OCI-LY7 (cell line): ENCODE results near the gene NCOA7. TPM values are rescaled to one million over a fixed set of nuclear protein-coding genes. Genes with fewer than 3 reads are reported as not detected.
A peak's percentile ranks its signal among the peaks of the same experiment; 100 is the strongest.

Experiments used
- BruUV-seq: library from RNA; stranded (reverse); fragments of 400-500 nt; replicated peaks from 2 replicates; lab custom pipeline; 2021; lab: Mats Ljungman, UMichigan
- CTCF ChIA-PET: fragments of 300-600 bp; sonication (Branson Sonifier 250); formaldehyde crosslinking; loops from one replicate; lab custom pipeline; 2022; ENCODE audit warnings: antibody characterized with exemption; ENCODE audit not compliant: unreplicated experiment; lab: Charles Lee
- POLR2A ChIA-PET: fragments of 300-600 bp; sonication (Branson Sonifier 250); formaldehyde crosslinking; loops from one replicate; lab custom pipeline; 2022; ENCODE audit warnings: antibody characterized with exemption; lab: Charles Lee
- DNase-seq: peaks from one replicate; pipeline ENCODE4 v3.0.0-alpha.2; 2015; ENCODE audit warnings: low spot score
- H2AFZ ChIP-seq: fragments of 200-600 bp; sonication (generic), shearing (Covaris generic); 2 replicates; pipeline ENCODE4 v1.6.1; 2014; ENCODE audit warnings: mild to moderate bottlenecking, antibody characterized with exemption, low read length, moderate library complexity
- H3K27ac ChIP-seq: fragments of 200-600 bp; sonication (generic); 2 replicates; pipeline ENCODE4 v1.5.1; 2014; ENCODE audit warnings: mixed run types, low read depth, mild to moderate bottlenecking, moderate library complexity, low read length, inconsistent platforms; ENCODE audit not compliant: poor library complexity, severe bottlenecking
- H3K36me3 ChIP-seq: fragments of 200-600 bp; sonication (generic); 2 replicates; pipeline ENCODE4 v1.6.1; 2014; ENCODE audit warnings: mild to moderate bottlenecking, antibody characterized with exemption, low read length, moderate library complexity, mixed read lengths; ENCODE audit not compliant: insufficient read depth
- H3K4me1 ChIP-seq: fragments of 200-600 bp; sonication (generic); 2 replicates; pipeline ENCODE4 v1.5.1; 2014; ENCODE audit warnings: mild to moderate bottlenecking, low read length; ENCODE audit not compliant: insufficient read depth, poor library complexity, severe bottlenecking
- H3K4me2 ChIP-seq: fragments of 200-600 bp; sonication (generic); 2 replicates; pipeline ENCODE4 v1.6.1; 2014; ENCODE audit warnings: mild to moderate bottlenecking, low read length
- H3K4me3 ChIP-seq: fragments of 200-600 bp; sonication (generic); 2 replicates; pipeline ENCODE4 v1.5.1; 2014; ENCODE audit warnings: mild to moderate bottlenecking, low read depth, low read length; ENCODE audit not compliant: poor library complexity, severe bottlenecking
- H3K79me2 ChIP-seq: fragments of 200-600 bp; sonication (generic); 2 replicates; pipeline ENCODE4 v1.6.1; 2016; ENCODE audit warnings: low read depth, mild to moderate bottlenecking, low read length, moderate library complexity, mixed read lengths; ENCODE audit not compliant: insufficient read depth
- H3K9me2 ChIP-seq: fragments of 200-600 bp; sonication (generic); 2 replicates; pipeline ENCODE4 v1.6.1; 2016; ENCODE audit warnings: mild to moderate bottlenecking, low read length, mixed read lengths; ENCODE audit not compliant: insufficient read depth
- H3K9me3 ChIP-seq: fragments of 200-600 bp; sonication (generic); 2 replicates; pipeline ENCODE4 v1.6.1; 2014; ENCODE audit warnings: mild to moderate bottlenecking, mixed run types, low read length, mixed read lengths
- H4K20me1 ChIP-seq: fragments of 200-600 bp; sonication (generic); 2 replicates; pipeline ENCODE4 v1.6.1; 2014; ENCODE audit warnings: mild to moderate bottlenecking, antibody characterized with exemption, low read length, moderate library complexity, mixed read lengths; ENCODE audit not compliant: insufficient read depth
- CTCF ChIP-seq: fragments of 200-600 bp; sonication (generic); conservative IDR thresholded peaks from 2 replicates; pipeline ENCODE4 v1.5.1; 2014; ENCODE audit warnings: mild to moderate bottlenecking, antibody characterized with exemption, low read length, moderate library complexity, mixed read lengths
- EZH2phosphoT487 ChIP-seq: fragments of 200-600 bp; sonication (generic); IDR thresholded peaks from 2 replicates; pipeline ENCODE4 v1.6.1; 2018; ENCODE audit warnings: low read depth, borderline replicate concordance, mild to moderate bottlenecking, mixed run types, antibody characterized with exemption, low read length, moderate library complexity, mixed read lengths
- intact Hi-C: fragments of 100-400 bp; cut with micrococcal nuclease; formaldehyde crosslinking; loops from one replicate; pipeline ENCODE4 v1.10.0; 2022; ENCODE audit not compliant: unreplicated experiment
- total RNA-seq, 2 experiments: library from RNA; depleted of rRNA in 1 of 2; stranded (reverse); fragments of >200 nt in 1 of 2; shearing (Covaris generic) in 1 of 2; gene quantifications; 2 replicates each; pipeline ENCODE4 v1.2.3, GENCODE V29; 2014 to 2022

The NCOA7 gene
- total RNA-seq, 2 experiments from 2014 or later: 14.8 to 52.2 TPM

DNA sequence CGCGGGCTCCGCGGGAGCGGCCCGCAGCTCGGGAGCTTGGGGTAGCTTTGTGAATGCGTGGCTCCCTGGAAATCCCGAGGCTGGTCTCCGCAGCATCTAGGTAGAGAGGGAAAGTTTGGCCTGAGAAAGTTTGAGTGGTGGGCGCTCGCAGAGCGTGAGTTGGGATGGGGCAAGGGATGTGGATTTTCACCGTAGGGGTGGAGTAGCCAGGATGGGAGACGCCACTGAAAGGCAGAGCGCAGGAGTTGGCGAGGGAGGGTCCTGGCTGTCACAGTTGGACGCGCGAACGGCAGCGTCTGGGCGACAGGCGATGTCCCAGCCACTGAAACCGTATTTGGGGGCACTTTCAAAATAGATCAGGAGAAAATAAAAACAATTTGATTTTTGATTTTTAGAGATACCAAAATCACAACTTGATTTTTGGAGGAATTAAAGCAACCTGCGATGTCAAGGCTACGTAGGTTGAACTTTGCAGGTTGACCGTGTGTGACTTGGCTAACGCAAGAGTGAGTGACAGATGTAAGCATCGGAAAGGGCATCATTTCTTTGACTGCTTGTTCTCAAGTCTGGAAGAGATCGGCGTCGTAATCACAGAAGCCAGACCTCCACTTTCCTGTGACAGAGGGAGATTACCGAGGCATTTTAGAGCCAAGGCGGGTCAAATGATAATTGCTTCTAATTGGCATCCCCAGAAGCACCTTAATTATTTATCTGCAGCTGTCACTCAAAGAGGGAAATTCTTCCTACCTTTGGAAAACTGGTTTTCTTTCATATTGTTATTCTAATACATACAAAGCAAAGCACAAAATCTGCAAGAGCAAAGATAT, 40.7 kb upstream of the NCOA7 start:
- no TSS peak for BruUV-seq
- CTCF ChIA-PET: no interaction called here
- peak; percentile 27 for DNase-seq
- TF ChIP-seq CTCF (no peak), EZH2phosphoT487 (no peak)
- H3K27ac ChIP-seq: no peak overlapping the region
- H3K4me1 ChIP-seq: peaks cover 46% of the 10 kb centered on the region
- no peaks in the 10 kb centered on the region for H3K36me3 ChIP-seq
- H3K9me3 ChIP-seq: no peaks in the 10 kb centered on the region
- H3K4me2 ChIP-seq: peak overlapping the region; percentile 92
- H4K20me1 ChIP-seq: no peaks in the 10 kb centered on the region
- intact Hi-C loops: loop anchor here (2.0 to 5.0 kb wide), 3 partner anchors 31 to 238 kb away; no protein-coding TSS in a partner anchor
- peak overlapping the region; percentile 73 for H3K4me3 ChIP-seq
- POLR2A ChIA-PET: interaction anchor here (0.7 to 1.9 kb wide), 2 partner anchors 153 kb away, joined by 3 to 6 read pairs; no protein-coding TSS in a partner anchor
- H3K9me2 ChIP-seq: no peaks in the 10 kb centered on the region
- no peaks in the 10 kb centered on the region for H3K79me2 ChIP-seq
- H2AFZ ChIP-seq: peak overlapping the region; percentile 92

DNA sequence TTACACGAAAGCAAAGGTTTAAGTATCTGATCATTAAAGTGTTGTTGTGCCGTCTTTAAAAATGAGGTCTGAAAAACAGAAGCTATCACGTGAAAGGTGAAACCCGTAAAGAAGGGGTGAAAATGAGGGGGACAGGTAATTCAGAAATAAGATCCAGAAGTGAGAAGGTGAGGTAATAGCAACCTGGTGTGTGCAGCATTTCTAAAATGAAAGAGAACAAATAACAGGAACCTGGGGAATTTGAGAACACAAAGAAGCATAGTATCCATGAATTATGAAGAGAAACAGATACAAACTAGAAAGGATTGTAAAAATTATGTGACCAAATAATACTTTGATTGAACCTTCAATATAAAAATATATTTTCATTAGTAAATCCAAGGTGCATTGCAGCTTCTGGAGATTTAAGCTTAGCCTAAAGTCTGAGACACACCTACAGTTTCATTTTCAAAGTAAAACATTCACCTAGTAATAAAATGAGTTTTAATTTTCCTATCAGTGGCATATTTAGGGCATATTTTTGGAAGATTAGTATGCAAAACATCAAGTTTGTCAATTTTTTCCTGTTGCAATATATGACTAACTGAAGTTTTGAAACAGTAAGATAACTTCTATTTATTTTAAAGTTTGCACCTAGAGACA, 39.9 kb upstream of the NCOA7 start:
- Histone ChIP-seq H3K4me2 (peak overlapping the region; percentile 92), H3K36me3 (no peaks in the 10 kb centered on the region), H4K20me1 (no peaks in the 10 kb centered on the region), H3K79me2 (no peaks in the 10 kb centered on the region), H3K4me3 (peak overlapping the region; percentile 73), H2AFZ (peak overlapping the region; percentile 92; the same call in 1 of the 2 replicates), H3K9me3 (no peaks in the 10 kb centered on the region), H3K27ac (no peak overlapping the region), H3K9me2 (no peaks in the 10 kb centered on the region), H3K4me1 (peaks cover 46% of the 10 kb centered on the region)
- POLR2A ChIA-PET: interaction anchor here (0.9 to 1.9 kb wide), 4 partner anchors 72 to 404 kb away, joined by 3 to 6 read pairs (median 6); no protein-coding TSS in a partner anchor
- TF ChIP-seq EZH2phosphoT487 (no peak), CTCF (no peak)
- intact Hi-C loops: loop anchor here (5.0 kb wide), 1 partner anchor 239 kb away; no protein-coding TSS in a partner anchor
- CTCF ChIA-PET: interaction anchor here (1.4 kb wide), 1 partner anchor 438 kb away, joined by 3 read pairs; no protein-coding TSS in a partner anchor
- no TSS peak for BruUV-seq
- DNase-seq: no peak
